ENCODE data around the gene IL23R. TPM values are rescaled to one million over a fixed set of nuclear protein-coding genes. Genes with fewer than 3 reads are reported as not detected.

IL23R gene
- total RNA-seq, 2 donors from 2014 or later = 1.2 to 1.3 TPM

DNA sequence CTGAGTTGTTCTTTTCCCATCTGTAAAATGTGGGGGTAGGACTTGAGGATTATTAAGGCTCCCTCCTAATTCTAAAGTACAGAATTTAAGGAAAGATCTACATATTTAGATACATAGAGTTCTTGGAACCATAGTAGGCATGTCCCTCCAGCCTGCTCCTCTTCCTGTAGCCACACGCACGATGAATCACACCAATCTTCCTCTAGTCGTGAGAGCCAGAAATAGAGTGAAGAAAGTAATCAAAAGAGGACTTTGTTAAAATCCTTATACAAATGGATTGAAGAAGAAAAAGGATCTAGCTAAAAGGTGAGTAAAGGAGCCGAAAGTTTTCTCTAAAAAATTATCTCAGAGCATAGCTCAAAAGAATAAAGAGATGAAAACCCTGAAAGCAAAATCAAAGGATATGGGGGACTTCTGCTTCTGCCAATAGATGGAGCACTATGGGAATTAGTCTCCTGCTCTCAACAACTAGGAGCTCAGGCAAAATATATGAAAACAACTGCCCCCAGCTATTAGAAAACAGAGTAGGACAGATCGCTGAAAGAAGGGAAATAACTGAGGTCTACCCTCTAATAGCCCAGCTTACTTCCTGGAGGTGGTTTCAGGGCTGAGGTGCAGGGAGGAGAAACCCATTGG, 40.0 kb upstream of the IL23R start:
- no peak overlapping the region for H3K4me3 ChIP-seq
- no peak overlapping the region for H3K27ac ChIP-seq
- H3K4me1 ChIP-seq = no peaks in the 10 kb centered on the region
- H3K9ac ChIP-seq (ENCODE audit: low read depth in 2 of 2, low read length in 2 of 2) = no peak overlapping the region
- DNase-seq = no peak
- intact Hi-C loops (cut with DNase I) = no loop called here
- H3K36me3 ChIP-seq = no peaks in the 10 kb centered on the region
- no peaks in the 10 kb centered on the region for H3K27me3 ChIP-seq
- no peaks in the 10 kb centered on the region for H3K9me3 ChIP-seq
- TF ChIP-seq, protein P1, sequence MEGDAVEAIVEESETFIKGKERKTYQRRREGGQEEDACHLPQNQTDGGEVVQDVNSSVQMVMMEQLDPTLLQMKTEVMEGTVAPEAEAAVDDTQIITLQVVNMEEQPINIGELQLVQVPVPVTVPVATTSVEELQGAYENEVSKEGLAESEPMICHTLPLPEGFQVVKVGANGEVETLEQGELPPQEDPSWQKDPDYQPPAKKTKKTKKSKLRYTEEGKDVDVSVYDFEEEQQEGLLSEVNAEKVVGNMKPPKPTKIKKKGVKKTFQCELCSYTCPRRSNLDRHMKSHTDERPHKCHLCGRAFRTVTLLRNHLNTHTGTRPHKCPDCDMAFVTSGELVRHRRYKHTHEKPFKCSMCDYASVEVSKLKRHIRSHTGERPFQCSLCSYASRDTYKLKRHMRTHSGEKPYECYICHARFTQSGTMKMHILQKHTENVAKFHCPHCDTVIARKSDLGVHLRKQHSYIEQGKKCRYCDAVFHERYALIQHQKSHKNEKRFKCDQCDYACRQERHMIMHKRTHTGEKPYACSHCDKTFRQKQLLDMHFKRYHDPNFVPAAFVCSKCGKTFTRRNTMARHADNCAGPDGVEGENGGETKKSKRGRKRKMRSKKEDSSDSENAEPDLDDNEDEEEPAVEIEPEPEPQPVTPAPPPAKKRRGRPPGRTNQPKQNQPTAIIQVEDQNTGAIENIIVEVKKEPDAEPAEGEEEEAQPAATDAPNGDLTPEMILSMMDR (IDR thresholded peaks at IDR 0.05) = no peak

DNA sequence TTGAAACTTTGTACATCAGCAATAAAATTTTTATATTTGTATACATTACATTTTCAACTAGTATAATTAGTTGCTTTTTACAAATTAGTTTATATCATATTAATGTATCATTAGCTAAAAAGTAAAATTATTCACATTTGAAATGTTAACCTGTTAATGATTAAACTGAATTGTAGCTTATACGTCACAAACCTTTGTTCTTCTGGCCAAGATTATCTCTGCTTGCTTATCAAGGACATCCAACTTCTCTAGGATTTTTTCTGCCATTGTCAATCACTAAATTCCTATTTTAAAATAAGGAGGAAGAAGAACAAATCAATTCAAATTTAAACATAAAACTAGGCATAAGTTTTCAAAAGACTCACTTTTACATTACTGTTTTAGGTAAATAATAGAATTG, 39.3 kb upstream of the IL23R start:
- no peak overlapping the region for H3K4me3 ChIP-seq
- TF ChIP-seq, protein P1 (IDR thresholded peaks at IDR 0.05) = no peak
- intact Hi-C loops (cut with DNase I) = no loop called here

DNA sequence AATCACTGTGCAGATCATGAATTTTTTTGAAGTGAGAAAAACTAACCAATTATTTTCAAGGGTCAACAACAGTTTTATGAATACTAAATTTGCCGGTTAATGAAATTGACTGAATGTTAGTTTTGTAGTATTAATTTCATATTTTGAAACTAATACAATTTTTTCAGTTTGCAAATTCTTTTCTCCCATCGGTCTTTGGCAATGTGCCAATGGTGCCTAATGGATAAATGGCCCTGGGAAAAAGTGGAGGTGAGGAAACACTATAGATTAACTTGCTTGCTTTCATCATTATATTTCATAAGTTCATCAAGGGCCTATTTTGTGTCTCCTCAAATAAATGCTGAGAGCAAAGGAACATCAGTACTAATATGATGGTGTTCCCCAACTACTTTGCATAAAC, 35.6 kb upstream of the IL23R start:
- TF ChIP-seq, protein P1 (IDR thresholded peaks at IDR 0.05) = no peak
- Histone ChIP-seq H3K9me3 (no peaks in the 10 kb centered on the region), H3K4me1 (no peaks in the 10 kb centered on the region), H3K36me3 (no peaks in the 10 kb centered on the region), H3K9ac (ENCODE audit: low read depth in 2 of 2, low read length in 2 of 2) (no peak overlapping the region), H3K27me3 (no peaks in the 10 kb centered on the region), H3K4me3 (no peak overlapping the region), H3K27ac (no peak overlapping the region)
- intact Hi-C loops (cut with DNase I) = no loop called here
- DNase-seq = no peak

More for the DNA sequence above, 39.3 kb upstream of the IL23R start:
- Histone ChIP-seq H3K4me1 (no peaks in the 10 kb centered on the region), H3K9ac (ENCODE audit: low read depth in 2 of 2, low read length in 2 of 2) (no peak overlapping the region), H3K9me3 (no peaks in the 10 kb centered on the region), H3K27me3 (no peaks in the 10 kb centered on the region), H3K36me3 (no peaks in the 10 kb centered on the region), H3K27ac (no peak overlapping the region)
- DNase-seq = no peak

DNA sequence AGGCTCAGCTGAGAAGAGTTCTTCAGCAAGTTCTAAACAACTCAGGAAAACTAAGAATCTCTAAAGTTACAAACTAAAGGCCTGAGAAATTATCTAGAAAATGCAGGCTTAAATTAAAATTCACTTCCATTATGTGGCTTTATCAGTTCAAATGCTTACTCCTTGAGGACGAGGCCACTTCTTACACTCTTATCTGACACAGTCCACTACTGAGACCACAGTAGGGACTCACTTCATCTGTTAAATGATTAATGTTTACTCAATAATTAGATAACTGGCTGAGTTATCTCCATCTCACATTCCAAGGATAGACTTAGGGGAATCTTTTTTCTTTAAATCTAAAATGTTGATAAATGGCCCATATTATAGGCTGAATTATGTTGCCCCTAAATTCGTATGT, 33.1 kb upstream of the IL23R start:
- Histone ChIP-seq H3K27ac (no peak overlapping the region), H3K27me3 (no peaks in the 10 kb centered on the region), H3K9me3 (no peaks in the 10 kb centered on the region), H3K9ac (ENCODE audit: low read depth in 2 of 2, low read length in 2 of 2) (no peak overlapping the region), H3K4me1 (no peaks in the 10 kb centered on the region), H3K4me3 (no peak overlapping the region), H3K36me3 (no peaks in the 10 kb centered on the region)
- no peak for DNase-seq
- TF ChIP-seq, protein P1 (IDR thresholded peaks at IDR 0.05) = no peak
- intact Hi-C loops (cut with DNase I) = no loop called here

GRCh38 chr1:67134695-67135094, 31.6 kb upstream of the IL23R start, which contains the start of gene C1orf141:
TSS of gene C1orf141 (minus strand) at chr1:67134970. CDS start at chr1:67127240, 7,730 bp downstream.
- no peaks in the 10 kb centered on the region for H3K36me3 ChIP-seq
- H3K9me3 ChIP-seq = no peaks in the 10 kb centered on the region
- no peak for DNase-seq
- H3K9ac ChIP-seq (ENCODE audit: low read depth in 2 of 2, low read length in 2 of 2) = no peak within 1 kb of the TSS
- no peaks in the 10 kb centered on the region for H3K4me1 ChIP-seq
- TF ChIP-seq, protein P1 (IDR thresholded peaks at IDR 0.05) = no peak
- H3K27me3 ChIP-seq = no peaks in the 10 kb centered on the region
- intact Hi-C loops (cut with DNase I) = no loop called here
- no peak within 1 kb of the TSS for H3K4me3 ChIP-seq
- no peak within 1 kb of the TSS for H3K27ac ChIP-seq

Measured in colonic mucosa (tissue), 4 donors.